HEK293 (cell line): ENCODE measurements around the gene BMP6.

Experiments
- CTCF ChIA-PET: fragments of 350-600 bp; formaldehyde crosslinking; extraction: SDS; loops from one replicate; lab custom pipeline; 2021; ENCODE audit warnings: antibody characterized with exemption; lab: Yijun Ruan, JAX
- POLR2A ChIA-PET: fragments of 300-600 bp; formaldehyde crosslinking; extraction: SDS; loops from one replicate; lab custom pipeline; 2020; ENCODE audit warnings: antibody characterized with exemption, inconsistent platforms; lab: Yijun Ruan, JAX
- H3K27ac ChIP-seq: fragments of 200-500 bp; sonication (Bioruptor generic); 2 replicates; pipeline ENCODE4 v1.5.1; 2014; ENCODE audit warnings: low read depth, low read length, control low read depth, inconsistent platforms; ENCODE audit errors: extremely low read depth
- H3K36me3 ChIP-seq, 2 experiments: fragments of 200-500 bp in 1 of 2; sonication (Bioruptor generic) in 1 of 2; 1 replicate in 1 of 2; 2 replicates in 1 of 2; pipeline ENCODE4 v1.5.1; 2014 to 2017; ENCODE audit warnings: inconsistent platforms in 2 of 2, low read length in 2 of 2; ENCODE audit not compliant: control insufficient read depth in 2 of 2, insufficient read depth in 1 of 2
- H3K4me1 ChIP-seq: fragments of 200-500 bp; sonication (Bioruptor generic); 2 replicates; pipeline ENCODE4 v1.5.1; 2014; ENCODE audit warnings: mild to moderate bottlenecking, low read length, inconsistent platforms; ENCODE audit not compliant: control insufficient read depth, insufficient read depth
- H3K4me3 ChIP-seq: 2 replicates; pipeline ENCODE4 v1.5.1; 2011; ENCODE audit warnings: low read depth, mild to moderate bottlenecking, control low read depth, low read length, moderate library complexity
- H3K9me3 ChIP-seq: fragments of 200-500 bp; sonication (Bioruptor generic); 2 replicates; pipeline ENCODE4 v1.5.1; 2014; ENCODE audit warnings: low read depth, low read length, inconsistent platforms; ENCODE audit not compliant: control insufficient read depth, insufficient read depth
- GLIS2 ChIP-seq: fragments of 450-650 bp; formaldehyde crosslinking; IDR thresholded peaks from 2 replicates; pipeline ENCODE4 v1.5.1; 2016; ENCODE audit warnings: missing biosample characterization, missing genetic modification characterization
- HOXC10 ChIP-seq: sonication (generic); formaldehyde crosslinking; IDR thresholded peaks from 2 replicates; pipeline ENCODE4 v1.8.1; 2023; ENCODE audit warnings: mild to moderate bottlenecking, missing genetic modification reagents
- IKZF3 ChIP-seq: fragments of 450-650 bp; IDR thresholded peaks from 2 replicates; pipeline ENCODE4 v1.5.0; 2018; ENCODE audit warnings: missing biosample characterization, mild to moderate bottlenecking, missing genetic modification characterization, moderate library complexity
- KLF9 ChIP-seq: fragments of 450-650 bp; formaldehyde crosslinking; IDR thresholded peaks from 2 replicates; pipeline ENCODE4 v1.5.1; 2016; ENCODE audit warnings: missing biosample characterization, missing genetic modification characterization, low read depth
- OSR2 ChIP-seq: fragments of 450-650 bp; formaldehyde crosslinking; IDR thresholded peaks from 2 replicates; pipeline ENCODE4 v1.5.1; 2016; ENCODE audit warnings: missing biosample characterization, missing genetic modification characterization
- PRDM1 ChIP-seq: fragments of 450-650 bp; formaldehyde crosslinking; IDR thresholded peaks from 2 replicates; pipeline ENCODE4; 2016; ENCODE audit warnings: missing biosample characterization, missing genetic modification characterization
- SALL2 ChIP-seq: fragments of 450-650 bp; formaldehyde crosslinking; IDR thresholded peaks from 2 replicates; pipeline ENCODE4 v1.5.0; 2017; ENCODE audit warnings: missing biosample characterization, mild to moderate bottlenecking, missing genetic modification characterization, borderline replicate concordance
- SETDB1 ChIP-seq: IDR thresholded peaks from one replicate; pipeline ENCODE4 v1.6.1; 2017; ENCODE audit warnings: mild to moderate bottlenecking, low read length, moderate library complexity, mixed read lengths; ENCODE audit not compliant: insufficient read length
- SP7 ChIP-seq: fragments of 450-650 bp; formaldehyde crosslinking; IDR thresholded peaks from 2 replicates; pipeline ENCODE4 v1.5.1; 2016; ENCODE audit warnings: missing biosample characterization, missing genetic modification characterization
- TCF7L2 ChIP-seq: IDR thresholded peaks from 2 replicates; pipeline ENCODE4 v1.6.1; 2011; ENCODE audit warnings: low read depth, mild to moderate bottlenecking, inconsistent platforms, low read length, moderate library complexity, borderline replicate concordance
- TRIM28 ChIP-seq: IDR thresholded peaks from 2 replicates; pipeline ENCODE4 v1.6.1; 2011; ENCODE audit warnings: low read length, control low read depth, borderline replicate concordance
- YY1 ChIP-seq: fragments of 450-650 bp; formaldehyde crosslinking; IDR thresholded peaks from 2 replicates; pipeline ENCODE4 v1.5.1; 2018; ENCODE audit warnings: missing biosample characterization, missing genetic modification characterization
- ZFP69B ChIP-seq: fragments of 450-650 bp; formaldehyde crosslinking; IDR thresholded peaks from 2 replicates; pipeline ENCODE4 v1.5.1; 2016; ENCODE audit warnings: missing biosample characterization, missing genetic modification characterization
- ZIC2 ChIP-seq: fragments of 450-650 bp; formaldehyde crosslinking; IDR thresholded peaks from 2 replicates; pipeline ENCODE4 v1.5.1; 2016; ENCODE audit warnings: missing biosample characterization, missing genetic modification characterization
- ZNF121 ChIP-seq: fragments of 450-650 bp; formaldehyde crosslinking; IDR thresholded peaks from 2 replicates; pipeline ENCODE4 v1.5.1; 2016; ENCODE audit warnings: missing biosample characterization, missing genetic modification characterization
- ZNF157 ChIP-seq: fragments of 450-650 bp; formaldehyde crosslinking; IDR thresholded peaks from 2 replicates; pipeline ENCODE4 v1.5.1; 2016; ENCODE audit warnings: missing biosample characterization, missing genetic modification characterization
- ZNF174 ChIP-seq: fragments of 450-650 bp; formaldehyde crosslinking; IDR thresholded peaks from 2 replicates; pipeline ENCODE4 v1.5.0; 2017; ENCODE audit warnings: missing biosample characterization, mild to moderate bottlenecking, missing genetic modification characterization
- ZNF211 ChIP-seq: fragments of 450-650 bp; formaldehyde crosslinking; IDR thresholded peaks from 2 replicates; pipeline ENCODE4 v1.5.1; 2016; ENCODE audit warnings: low read depth, missing biosample characterization, missing genetic modification characterization
- ZNF366 ChIP-seq: fragments of 450-650 bp; formaldehyde crosslinking; conservative IDR thresholded peaks from 2 replicates; pipeline ENCODE4 v1.5.1; 2016; ENCODE audit warnings: missing biosample characterization, missing genetic modification characterization
- ZNF610 ChIP-seq: fragments of 450-650 bp; formaldehyde crosslinking; IDR thresholded peaks from 2 replicates; pipeline ENCODE4 v1.5.1; 2016; ENCODE audit warnings: missing biosample characterization, missing genetic modification characterization, borderline replicate concordance
- ZSCAN30 ChIP-seq: fragments of 450-650 bp; IDR thresholded peaks from 2 replicates; pipeline ENCODE4 v1.5.1; 2018; ENCODE audit warnings: missing biosample characterization, mild to moderate bottlenecking, missing genetic modification characterization, moderate library complexity
- ZXDB ChIP-seq: fragments of 450-650 bp; formaldehyde crosslinking; IDR thresholded peaks from 2 replicates; pipeline ENCODE4 v1.5.1; 2016; ENCODE audit warnings: missing biosample characterization, missing genetic modification characterization
- TF ChIP-seq, protein P1 (sequence below): fragments of 450-650 bp; formaldehyde crosslinking; IDR thresholded peaks from 2 replicates; pipeline ENCODE4 v1.5.1; 2016; ENCODE audit warnings: missing biosample characterization, missing genetic modification characterization
- TF ChIP-seq, protein P2 (sequence below): fragments of 450-650 bp; formaldehyde crosslinking; IDR thresholded peaks from 2 replicates; pipeline ENCODE4 v1.5.1; 2016; ENCODE audit warnings: missing biosample characterization, missing genetic modification characterization
- TF ChIP-seq, protein P3 (sequence below): fragments of 450-650 bp; formaldehyde crosslinking; IDR thresholded peaks from 2 replicates; pipeline ENCODE4 v1.5.1; 2016; ENCODE audit warnings: missing biosample characterization, missing genetic modification characterization
- TF ChIP-seq, protein P4 (sequence below): fragments of 450-650 bp; IDR thresholded peaks from 2 replicates; pipeline ENCODE4 v1.5.1; 2018; ENCODE audit warnings: missing biosample characterization, mild to moderate bottlenecking, missing genetic modification characterization
- TF ChIP-seq, protein P5 (sequence below): fragments of 450-650 bp; formaldehyde crosslinking; IDR thresholded peaks from 2 replicates; pipeline ENCODE4 v1.5.1; 2016; ENCODE audit warnings: missing biosample characterization, missing genetic modification characterization

BMP6 gene

DNA sequence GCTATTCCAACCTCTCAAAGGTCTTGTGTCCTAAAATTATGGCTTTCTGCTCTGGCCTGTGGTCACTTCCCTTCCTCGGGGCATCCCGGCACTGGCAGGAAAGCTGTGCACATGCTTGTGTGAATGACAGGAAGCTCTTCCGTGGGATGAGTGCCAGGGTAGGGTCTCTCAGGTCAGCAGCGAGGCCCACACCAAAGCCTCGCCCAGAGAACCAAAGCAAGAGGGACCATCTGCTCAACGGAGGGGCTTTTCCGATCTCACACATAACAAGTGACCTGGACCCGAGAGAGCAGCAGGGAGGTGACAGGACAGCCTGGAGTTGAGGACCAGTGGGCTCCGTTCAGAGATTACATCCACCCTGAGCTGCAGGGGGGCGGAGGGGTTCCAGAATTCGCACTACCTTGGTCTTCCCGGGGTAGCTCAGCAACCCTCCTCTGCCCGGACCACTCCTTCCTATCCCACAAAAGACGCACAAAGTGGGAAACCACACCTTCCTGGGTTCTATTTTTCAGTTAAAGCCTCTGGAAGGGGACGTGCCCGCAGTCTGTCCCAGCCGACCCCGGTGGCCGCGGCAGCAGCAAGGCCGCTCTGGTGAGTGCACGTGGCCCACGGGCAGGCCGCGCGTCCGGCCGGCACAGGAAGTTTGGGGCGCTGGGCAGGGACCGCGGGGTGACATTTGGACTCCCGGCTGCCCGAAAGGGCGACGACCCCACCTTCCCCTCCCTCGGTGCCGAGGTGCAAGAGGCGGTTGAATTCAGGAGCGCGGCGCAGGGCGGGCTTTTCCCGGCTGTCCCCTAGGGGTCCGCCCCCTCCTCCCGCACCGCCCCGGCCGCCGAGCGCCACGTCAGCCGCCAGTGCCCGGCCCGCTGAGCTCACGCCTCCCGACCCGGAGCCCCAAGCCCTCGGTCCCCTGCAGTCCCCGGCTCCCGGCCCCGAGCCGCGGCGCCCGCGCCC, 183.7 kb downstream of the BMP6 start:
- peak overlapping the region; percentile 82; the same call in 1 of the 2 replicates for H3K27ac ChIP-seq
- peaks cover 8% of the 10 kb centered on the region; the same call in 1 of the 2 replicates for H3K4me1 ChIP-seq
- H3K4me3 ChIP-seq = peak overlapping the region; percentile 71
- CTCF ChIA-PET = interaction anchor here (0.7 to 1.3 kb wide), 3 partner anchors 10 to 104 kb away, joined by 3 to 5 read pairs (median 5); no protein-coding TSS in a partner anchor
- peaks cover 0 to 15% of the 10 kb centered on the region in 2 experiments; a peak in 2 of 3 replicates for H3K36me3 ChIP-seq
- no peaks in the 10 kb centered on the region for H3K9me3 ChIP-seq
- POLR2A ChIA-PET = interaction anchor here (1.0 to 3.0 kb wide), 7 partner anchors 10 to 207 kb away, joined by 3 to 21 read pairs (median 6); partner anchors contain the start of genes BLOC1S5 and BMP6
- TF ChIP-seq ZNF174 (tag by site-specific recombination) = no peak
- TF ChIP-seq ZNF211 (tag by site-specific recombination) = no peak
- no peak for TF ChIP-seq TRIM28
- no peak for TF ChIP-seq ZNF366 (tag by site-specific recombination)
- TF ChIP-seq, protein P1, sequence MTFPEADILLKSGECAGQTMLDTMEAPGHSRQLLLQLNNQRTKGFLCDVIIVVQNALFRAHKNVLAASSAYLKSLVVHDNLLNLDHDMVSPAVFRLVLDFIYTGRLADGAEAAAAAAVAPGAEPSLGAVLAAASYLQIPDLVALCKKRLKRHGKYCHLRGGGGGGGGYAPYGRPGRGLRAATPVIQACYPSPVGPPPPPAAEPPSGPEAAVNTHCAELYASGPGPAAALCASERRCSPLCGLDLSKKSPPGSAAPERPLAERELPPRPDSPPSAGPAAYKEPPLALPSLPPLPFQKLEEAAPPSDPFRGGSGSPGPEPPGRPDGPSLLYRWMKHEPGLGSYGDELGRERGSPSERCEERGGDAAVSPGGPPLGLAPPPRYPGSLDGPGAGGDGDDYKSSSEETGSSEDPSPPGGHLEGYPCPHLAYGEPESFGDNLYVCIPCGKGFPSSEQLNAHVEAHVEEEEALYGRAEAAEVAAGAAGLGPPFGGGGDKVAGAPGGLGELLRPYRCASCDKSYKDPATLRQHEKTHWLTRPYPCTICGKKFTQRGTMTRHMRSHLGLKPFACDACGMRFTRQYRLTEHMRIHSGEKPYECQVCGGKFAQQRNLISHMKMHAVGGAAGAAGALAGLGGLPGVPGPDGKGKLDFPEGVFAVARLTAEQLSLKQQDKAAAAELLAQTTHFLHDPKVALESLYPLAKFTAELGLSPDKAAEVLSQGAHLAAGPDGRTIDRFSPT (tag by site-specific recombination) = peak; percentile 51
- TF ChIP-seq YY1 = no peak
- TF ChIP-seq, protein P2, sequence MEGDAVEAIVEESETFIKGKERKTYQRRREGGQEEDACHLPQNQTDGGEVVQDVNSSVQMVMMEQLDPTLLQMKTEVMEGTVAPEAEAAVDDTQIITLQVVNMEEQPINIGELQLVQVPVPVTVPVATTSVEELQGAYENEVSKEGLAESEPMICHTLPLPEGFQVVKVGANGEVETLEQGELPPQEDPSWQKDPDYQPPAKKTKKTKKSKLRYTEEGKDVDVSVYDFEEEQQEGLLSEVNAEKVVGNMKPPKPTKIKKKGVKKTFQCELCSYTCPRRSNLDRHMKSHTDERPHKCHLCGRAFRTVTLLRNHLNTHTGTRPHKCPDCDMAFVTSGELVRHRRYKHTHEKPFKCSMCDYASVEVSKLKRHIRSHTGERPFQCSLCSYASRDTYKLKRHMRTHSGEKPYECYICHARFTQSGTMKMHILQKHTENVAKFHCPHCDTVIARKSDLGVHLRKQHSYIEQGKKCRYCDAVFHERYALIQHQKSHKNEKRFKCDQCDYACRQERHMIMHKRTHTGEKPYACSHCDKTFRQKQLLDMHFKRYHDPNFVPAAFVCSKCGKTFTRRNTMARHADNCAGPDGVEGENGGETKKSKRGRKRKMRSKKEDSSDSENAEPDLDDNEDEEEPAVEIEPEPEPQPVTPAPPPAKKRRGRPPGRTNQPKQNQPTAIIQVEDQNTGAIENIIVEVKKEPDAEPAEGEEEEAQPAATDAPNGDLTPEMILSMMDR (tag by site-specific recombination) = 0 out of 2 replicates have a peak, but pooled peaks have one; percentile 30
- TF ChIP-seq, protein P3, sequence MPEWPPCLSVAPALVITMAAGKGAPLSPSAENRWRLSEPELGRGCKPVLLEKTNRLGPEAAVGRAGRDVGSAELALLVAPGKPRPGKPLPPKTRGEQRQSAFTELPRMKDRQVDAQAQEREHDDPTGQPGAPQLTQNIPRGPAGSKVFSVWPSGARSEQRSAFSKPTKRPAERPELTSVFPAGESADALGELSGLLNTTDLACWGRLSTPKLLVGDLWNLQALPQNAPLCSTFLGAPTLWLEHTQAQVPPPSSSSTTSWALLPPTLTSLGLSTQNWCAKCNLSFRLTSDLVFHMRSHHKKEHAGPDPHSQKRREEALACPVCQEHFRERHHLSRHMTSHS (tag by site-specific recombination) = no peak
- peak; percentile 58 for TF ChIP-seq ZXDB (tag by site-specific recombination)
- no peak for TF ChIP-seq SALL2 (tag by site-specific recombination)
- TF ChIP-seq, protein P4, sequence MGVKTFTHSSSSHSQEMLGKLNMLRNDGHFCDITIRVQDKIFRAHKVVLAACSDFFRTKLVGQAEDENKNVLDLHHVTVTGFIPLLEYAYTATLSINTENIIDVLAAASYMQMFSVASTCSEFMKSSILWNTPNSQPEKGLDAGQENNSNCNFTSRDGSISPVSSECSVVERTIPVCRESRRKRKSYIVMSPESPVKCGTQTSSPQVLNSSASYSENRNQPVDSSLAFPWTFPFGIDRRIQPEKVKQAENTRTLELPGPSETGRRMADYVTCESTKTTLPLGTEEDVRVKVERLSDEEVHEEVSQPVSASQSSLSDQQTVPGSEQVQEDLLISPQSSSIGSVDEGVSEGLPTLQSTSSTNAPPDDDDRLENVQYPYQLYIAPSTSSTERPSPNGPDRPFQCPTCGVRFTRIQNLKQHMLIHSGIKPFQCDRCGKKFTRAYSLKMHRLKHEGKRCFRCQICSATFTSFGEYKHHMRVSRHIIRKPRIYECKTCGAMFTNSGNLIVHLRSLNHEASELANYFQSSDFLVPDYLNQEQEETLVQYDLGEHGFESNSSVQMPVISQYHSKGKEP (tag by site-specific recombination) = no peak
- TF ChIP-seq KLF9 (tag by site-specific recombination) = peak; percentile 90
- no peak for TF ChIP-seq PRDM1 (tag by site-specific recombination)
- TF ChIP-seq TCF7L2 = no peak
- TF ChIP-seq OSR2 = no peak
- TF ChIP-seq GLIS2 (tag by site-specific recombination) = peak; percentile 93
- no peak for TF ChIP-seq IKZF3 (tag by site-specific recombination)
- peak; percentile 52 for TF ChIP-seq SP7 (tag by site-specific recombination)
- TF ChIP-seq ZNF157 = no peak
- TF ChIP-seq ZSCAN30 (tag by site-specific recombination) = 0 out of 2 replicates have a peak, but pooled peaks have one; percentile 36
- TF ChIP-seq HOXC10 (CRISPR knock-in tag) = no peak
- no peak for TF ChIP-seq ZNF121 (tag by site-specific recombination)
- TF ChIP-seq ZNF610 = no peak; the same call in 1 of the 2 replicates
- TF ChIP-seq SETDB1 = no peak
- peak; percentile 27; the same call in 1 of the 2 replicates for TF ChIP-seq ZIC2 (tag by site-specific recombination)
- TF ChIP-seq, protein P5, sequence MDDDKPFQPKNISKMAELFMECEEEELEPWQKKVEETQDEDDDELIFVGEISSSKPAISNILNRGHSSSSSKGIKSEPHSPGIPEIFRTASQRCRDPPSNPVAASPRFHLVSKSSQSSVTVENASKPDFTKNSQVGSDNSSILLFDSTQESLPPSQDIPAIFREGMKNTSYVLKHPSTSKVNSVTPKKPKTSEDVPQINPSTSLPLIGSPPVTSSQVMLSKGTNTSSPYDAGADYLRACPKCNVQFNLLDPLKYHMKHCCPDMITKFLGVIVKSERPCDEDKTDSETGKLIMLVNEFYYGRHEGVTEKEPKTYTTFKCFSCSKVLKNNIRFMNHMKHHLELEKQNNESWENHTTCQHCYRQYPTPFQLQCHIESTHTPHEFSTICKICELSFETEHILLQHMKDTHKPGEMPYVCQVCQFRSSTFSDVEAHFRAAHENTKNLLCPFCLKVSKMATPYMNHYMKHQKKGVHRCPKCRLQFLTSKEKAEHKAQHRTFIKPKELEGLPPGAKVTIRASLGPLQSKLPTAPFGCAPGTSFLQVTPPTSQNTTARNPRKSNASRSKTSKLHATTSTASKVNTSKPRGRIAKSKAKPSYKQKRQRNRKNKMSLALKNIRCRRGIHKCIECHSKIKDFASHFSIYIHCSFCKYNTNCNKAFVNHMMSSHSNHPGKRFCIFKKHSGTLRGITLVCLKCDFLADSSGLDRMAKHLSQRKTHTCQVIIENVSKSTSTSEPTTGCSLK (tag by site-specific recombination) = no peak
- no peak for TF ChIP-seq ZFP69B
